ENCODE data around the gene CDH13. TPM values are rescaled to one million over a fixed set of nuclear protein-coding genes. Genes with fewer than 3 reads are reported as not detected.

CDH13 gene
- total and polyA plus RNA-seq, 2 of the 8 experiments (the other 6 are each of a cell fraction or from before 2014, with no cell fraction given), result 2.3 to 2.4 TPM

GRCh38 chr16:83633286-83633685, 1006.5 kb downstream of the CDH13 start:
- WGBS, 2 experiments (ENCODE audit: extremely low coverage in 1 of 2, insufficient coverage in 1 of 2, insufficient read length in 1 of 2, insufficient replicate concordance in 2 of 2, low coverage in 1 of 2, low lambda C conversion rate in 2 of 2, missing lambda C conversion rate in 1 of 2), result 96% methylated on average over 9 of the region's 9 CpGs; no CpG with 5 or more reads in 1 of the 2 experiments
- Histone ChIP-seq H3K4me2 (ENCODE audit: insufficient read depth in 1 of 2, low read depth in 2 of 2, low read length in 2 of 2) (no peak overlapping the region), H3K9ac (replicated peaks in 1 of 4; ENCODE audit: extremely low read depth in 1 of 4, low read depth in 3 of 4, low read length in 3 of 4) (no peak overlapping the region), H3K4me1 (replicated peaks in 1 of 4; ENCODE audit: control insufficient read depth in 3 of 4, insufficient read depth in 4 of 4, low read length in 3 of 4) (peaks cover 0 to 9% (median 0%) of the 10 kb centered on the region in 4 experiments; a peak in 3 of 7 replicates), H3K23ac (ENCODE audit: insufficient read length) (no peak overlapping the region), H3K14ac (ENCODE audit: insufficient read length) (no peak overlapping the region), H4K5ac (ENCODE audit: insufficient read length, low read depth, low read length) (no peak overlapping the region), H2AK5ac (ENCODE audit: low read depth, low read length) (no peak overlapping the region), H3K18ac (ENCODE audit: extremely low read depth, low read length) (no peak overlapping the region), H3K79me1 (ENCODE audit: low read depth, low read length) (no peaks in the 10 kb centered on the region), H2BK120ac (replicated peaks; ENCODE audit: low read depth, low read length) (no peak overlapping the region), H2BK20ac (ENCODE audit: low read length) (no peak overlapping the region), H2AFZ (ENCODE audit: low read length) (no peak overlapping the region; the same call in 1 of the 2 replicates), H3K56ac (replicated peaks; ENCODE audit: insufficient read length, low read depth, low read length) (no peak overlapping the region), H3K27ac (ENCODE audit: low read depth, low read length) (no peak overlapping the region), H3K4ac (replicated peaks; ENCODE audit: insufficient read length, low read depth, low read length) (no peak overlapping the region), H3K9me3 (ENCODE audit: insufficient read depth in 2 of 2, low read depth in 1 of 2, low read length in 1 of 2) (no peaks in the 10 kb centered on the region), H2BK12ac (ENCODE audit: low read depth, low read length) (peak overlapping the region; percentile 18; the same call in 1 of the 2 replicates), H4K20me1 (replicated peaks in 1 of 2; ENCODE audit: control insufficient read depth in 1 of 2, insufficient read depth in 2 of 2, low read length in 2 of 2) (no peaks in the 10 kb centered on the region), H3K27me3 (replicated peaks in 1 of 4; ENCODE audit: control insufficient read depth in 3 of 4, extremely low read depth in 1 of 4, insufficient read depth in 3 of 4, low read length in 3 of 4) (no peaks in the 10 kb centered on the region), H3K23me2 (ENCODE audit: low read depth, low read length) (peaks cover 2% of the 10 kb centered on the region; the same call in 1 of the 2 replicates), H4K8ac (ENCODE audit: extremely low read depth, insufficient read depth, low read length) (no peak overlapping the region), H4K91ac (replicated peaks; ENCODE audit: insufficient read length, low read length) (no peak overlapping the region), H3K4me3 (ENCODE audit: extremely low read depth in 1 of 4, insufficient read depth in 2 of 4, low read depth in 3 of 4, low read length in 4 of 4) (no peak overlapping the region), H2BK5ac (ENCODE audit: low read depth, low read length) (no peak overlapping the region), H2BK15ac (ENCODE audit: low read length) (no peak overlapping the region), H3K79me2 (ENCODE audit: control insufficient read depth in 1 of 2, insufficient read depth in 2 of 2, low read length in 2 of 2) (no peaks in the 10 kb centered on the region), H3K36me3 (ENCODE audit: control insufficient read depth in 2 of 4, insufficient read depth in 4 of 4, low read length in 3 of 4) (no peaks in the 10 kb centered on the region)
- no peak for FAIRE-seq
- no peak for DNase-seq (ENCODE audit: low read depth in 1 of 2, low spot score in 2 of 2)
- TF ChIP-seq MAFK (IDR thresholded peaks at IDR 0.05; ENCODE audit: low read depth, low read length), result peak; percentile 97
- TF ChIP-seq POLR2AphosphoS5 (IDR thresholded peaks at IDR 0.05; ENCODE audit: low read depth, low read length), result no peak
- TF ChIP-seq TBP (IDR thresholded peaks at IDR 0.05; ENCODE audit: low read depth, low read length), result no peak
- POLR2A ChIA-PET (ENCODE audit: partially characterized antibody), result interaction anchor here (0.9 kb wide), 1 partner anchor 11 kb away, joined by 3 read pairs; no protein-coding TSS in a partner anchor
- CTCF ChIA-PET (ENCODE audit: partially characterized antibody), result interaction anchor here (0.7 to 1.1 kb wide), 2 partner anchors 26 to 1210 kb away, joined by 4 read pairs; no protein-coding TSS in a partner anchor
